ENCODE measurements around the gene ZNF74.
A peak's percentile ranks its signal among the peaks of the same experiment; 100 is the strongest.
"Not testable (repeated sequence)": the region's sequence is repeated elsewhere in the genome, so short reads cannot be mapped to it uniquely, and the experiment has no call there.

Gene ZNF74

DNA sequence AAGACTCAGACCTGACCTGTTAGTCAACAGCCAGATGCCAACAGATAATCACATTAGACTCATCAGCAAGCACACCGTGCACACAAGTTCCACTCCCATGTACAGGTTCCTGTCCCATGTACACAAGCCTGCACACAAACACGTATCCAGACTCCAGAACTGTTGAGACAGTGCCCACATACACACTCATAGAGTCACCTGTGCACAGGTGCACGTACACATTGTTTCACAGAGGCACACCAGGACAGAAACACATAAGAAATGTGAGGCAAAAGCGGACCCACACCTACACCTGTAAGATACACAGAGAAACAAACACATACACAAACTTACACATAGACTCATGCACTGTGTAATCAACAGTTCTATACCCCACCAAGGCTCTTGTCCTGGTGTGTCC, 2.7 kb upstream of the ZNF74 start:
- Histone ChIP-seq H3K4ac (ENCODE audit: low read length) (no peak overlapping the region), H3K27me3 (ENCODE audit: control insufficient read depth in 3 of 3, insufficient read depth in 3 of 3, low read depth in 1 of 3, low read length in 3 of 3) (no peaks in the 10 kb centered on the region), H3K18ac (ENCODE audit: low read length) (no peak overlapping the region), H3K27ac (replicated peaks; ENCODE audit: low read length) (no peak overlapping the region), H3K79me1 (ENCODE audit: low read depth, low read length) (peaks cover 5% of the 10 kb centered on the region), H3K36me3 (replicated peaks in 1 of 2; ENCODE audit: control insufficient read depth in 2 of 2, insufficient read depth in 2 of 2, low read length in 2 of 2) (peaks cover 1 to 9% of the 10 kb centered on the region in 2 donors), H2AFZ (ENCODE audit: low read length) (peak overlapping the region; percentile 26), H3K9ac (ENCODE audit: low read depth, low read length, poor library complexity) (no peak overlapping the region), H2BK15ac (ENCODE audit: low read length) (no peak overlapping the region), H3K4me2 (ENCODE audit: insufficient read depth, low read length, poor library complexity, severe bottlenecking) (no peak overlapping the region), H2BK120ac (ENCODE audit: low read depth, low read length) (no peak overlapping the region), H3K4me1 (ENCODE audit: control insufficient read depth in 2 of 2, insufficient read depth in 1 of 2, low read depth in 1 of 2, low read length in 2 of 2) (peaks cover 9 to 10% of the 10 kb centered on the region in 2 donors), H3K14ac (ENCODE audit: low read length) (no peak overlapping the region), H3K4me3 (ENCODE audit: low read length in 2 of 2) (no peak overlapping the region), H2BK5ac (ENCODE audit: low read length) (no peak overlapping the region), H2AK5ac (ENCODE audit: low read depth, low read length) (no peak overlapping the region), H4K91ac (ENCODE audit: low read depth, low read length, poor library complexity) (no peak overlapping the region), H4K8ac (ENCODE audit: low read depth, low read length) (no peak overlapping the region), H3K9me3 (replicated peaks in 1 of 2; ENCODE audit: control insufficient read depth in 2 of 2, insufficient read depth in 1 of 2, low read depth in 1 of 2, low read length in 2 of 2) (peaks cover 2 to 3% of the 10 kb centered on the region in 2 donors), H3K23ac (ENCODE audit: low read depth, low read length, poor library complexity) (no peak overlapping the region), H2BK12ac (ENCODE audit: low read length) (no peak overlapping the region)
- no CpG with 5 or more reads among the region's 4 CpGs for WGBS, 2 donors (ENCODE audit: extremely low coverage in 2 of 2, insufficient read length in 2 of 2, insufficient replicate concordance in 1 of 2)
- DNase-seq (ENCODE audit: low spot score), result no peak

DNA sequence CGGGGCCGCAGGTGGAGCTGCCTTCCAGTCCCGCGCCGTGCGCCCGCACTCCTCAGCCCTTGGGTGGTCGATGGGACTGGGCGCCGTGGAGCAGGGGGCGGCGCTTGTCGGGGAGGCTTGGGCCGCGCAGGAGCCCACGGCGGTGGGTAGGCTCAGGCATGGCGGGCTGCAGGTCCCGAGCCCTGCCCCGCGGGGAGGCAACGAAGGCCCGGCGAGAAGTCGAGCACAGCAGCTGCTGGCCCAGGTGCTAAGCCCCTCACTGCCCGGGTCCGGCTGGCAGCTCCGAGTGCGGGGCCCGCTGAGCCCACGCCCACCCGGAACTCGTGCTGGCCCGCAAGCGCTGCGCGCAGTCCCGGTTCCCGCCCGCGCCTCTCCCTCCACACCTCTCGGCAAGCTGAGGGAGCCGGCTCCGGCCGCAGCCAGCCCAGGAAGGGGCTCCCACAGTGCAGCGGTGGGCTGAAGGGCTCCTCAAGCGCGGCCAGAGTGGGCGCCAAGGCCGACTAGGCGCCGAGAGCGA, 1.5 kb upstream of the ZNF74 start:
- no CpG with 5 or more reads among the region's 53 CpGs for WGBS, 2 donors (ENCODE audit: extremely low coverage in 2 of 2, insufficient read length in 2 of 2, insufficient replicate concordance in 1 of 2)

DNA sequence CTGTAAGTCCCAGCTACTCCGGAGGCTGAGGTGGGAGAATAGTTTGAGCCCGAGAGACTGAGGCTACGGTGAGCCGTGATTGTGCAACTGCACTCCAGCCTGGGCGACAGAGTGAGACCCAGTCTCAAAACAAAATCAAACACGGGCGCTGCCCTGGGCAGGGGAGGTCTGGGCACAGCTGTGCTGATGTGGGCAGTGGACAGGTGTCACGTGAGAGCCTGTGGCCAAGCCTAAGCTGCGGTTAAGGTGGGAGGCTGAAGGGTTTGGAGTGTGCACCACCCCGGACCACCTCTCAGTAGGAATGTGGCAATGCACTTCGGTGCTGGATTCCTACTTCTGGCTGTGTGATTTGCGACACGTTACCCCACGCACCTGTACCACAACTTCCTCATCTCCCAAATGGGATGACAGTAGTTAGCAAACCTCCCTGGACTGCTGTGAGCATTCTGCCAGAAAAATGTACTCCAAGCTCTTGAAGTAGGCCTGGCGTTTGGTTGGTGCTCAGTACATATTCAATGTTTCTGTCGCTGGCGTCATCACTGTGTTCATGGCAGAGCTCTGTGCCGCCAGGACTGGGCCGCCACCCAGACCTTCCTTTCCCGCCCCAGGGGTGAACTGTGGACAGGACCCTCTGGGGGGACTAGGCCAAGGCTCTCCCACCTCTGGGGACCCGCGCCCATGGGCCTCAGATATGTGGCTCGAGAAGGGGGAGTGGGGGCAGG, 807 bp upstream of the ZNF74 start:
- H3K4me3 ChIP-seq (ENCODE audit: low read length in 2 of 2), result peak overlapping the region; percentile 20 to 74

More for the DNA sequence above, 1.5 kb upstream of the ZNF74 start:
- H2BK15ac ChIP-seq (ENCODE audit: low read length); H4K8ac ChIP-seq (ENCODE audit: low read depth, low read length); H2AK5ac ChIP-seq (ENCODE audit: low read depth, low read length); H3K4me2 ChIP-seq (ENCODE audit: insufficient read depth, low read length, poor library complexity, severe bottlenecking); H3K14ac ChIP-seq (ENCODE audit: low read length); H2BK12ac ChIP-seq (ENCODE audit: low read length); H2BK120ac ChIP-seq (ENCODE audit: low read depth, low read length); H3K4me3 ChIP-seq (ENCODE audit: low read length in 2 of 2); H3K9ac ChIP-seq (ENCODE audit: low read depth, low read length, poor library complexity); H3K18ac ChIP-seq (ENCODE audit: low read length); H3K9me3 ChIP-seq (replicated peaks in 1 of 2; ENCODE audit: control insufficient read depth in 2 of 2, insufficient read depth in 1 of 2, low read depth in 1 of 2, low read length in 2 of 2); H2AFZ ChIP-seq (ENCODE audit: low read length); H3K27me3 ChIP-seq (ENCODE audit: control insufficient read depth in 3 of 3, insufficient read depth in 3 of 3, low read depth in 1 of 3, low read length in 3 of 3); H3K79me1 ChIP-seq (ENCODE audit: low read depth, low read length); DNase-seq (ENCODE audit: low spot score); H2BK5ac ChIP-seq (ENCODE audit: low read length); H3K4ac ChIP-seq (ENCODE audit: low read length); H3K27ac ChIP-seq (replicated peaks; ENCODE audit: low read length); H4K91ac ChIP-seq (ENCODE audit: low read depth, low read length, poor library complexity): not testable (repeated sequence)
- Histone ChIP-seq H3K4me1 (ENCODE audit: control insufficient read depth in 2 of 2, insufficient read depth in 1 of 2, low read depth in 1 of 2, low read length in 2 of 2) (peaks cover 9 to 10% of the 10 kb centered on the region in 2 donors), H3K23ac (ENCODE audit: low read depth, low read length, poor library complexity) (peak overlapping the region; percentile 56), H3K36me3 (replicated peaks in 1 of 2; ENCODE audit: control insufficient read depth in 2 of 2, insufficient read depth in 2 of 2, low read length in 2 of 2) (peaks cover 1 to 20% of the 10 kb centered on the region in 2 donors)

DNA sequence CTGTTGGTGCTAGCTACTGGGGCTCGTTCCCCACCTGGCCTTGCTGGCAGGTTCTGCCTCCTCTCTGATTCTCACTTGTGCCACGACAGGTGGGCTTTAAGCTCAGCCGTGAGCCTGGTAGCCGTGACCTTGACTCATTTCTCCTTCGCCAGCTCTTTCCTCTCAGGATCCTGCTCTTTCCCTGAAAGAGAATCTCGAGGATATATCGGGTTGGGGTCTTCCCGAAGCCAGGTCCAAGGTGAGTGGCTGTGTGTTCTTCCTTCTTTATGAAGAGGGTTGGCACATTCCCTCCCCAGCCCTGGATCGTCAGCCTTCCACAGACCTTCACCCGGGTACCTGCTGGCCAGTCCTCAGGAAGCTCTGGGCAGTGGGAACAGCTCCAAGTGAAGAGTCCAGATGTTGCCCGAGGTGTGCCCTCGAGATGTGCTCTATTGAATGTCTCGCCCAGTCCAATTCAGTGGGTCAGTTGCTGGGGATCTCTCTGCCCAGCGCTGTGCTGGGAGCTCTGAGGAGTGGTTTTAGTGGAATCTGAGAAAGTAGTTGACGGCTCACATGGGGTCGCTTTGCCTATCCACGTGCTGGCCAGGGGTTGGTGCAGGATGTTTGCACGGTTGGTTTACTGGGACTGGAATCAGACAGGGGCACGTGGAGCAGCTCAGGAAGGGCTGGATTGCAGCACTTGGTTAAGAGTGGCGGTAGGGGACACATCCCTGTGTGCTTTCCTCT, 1.4 kb downstream of the ZNF74 start:
- H2BK5ac ChIP-seq (ENCODE audit: low read length), result no peak overlapping the region
- H3K23ac ChIP-seq (ENCODE audit: low read depth, low read length, poor library complexity), result peak overlapping the region; percentile 21
- H3K4ac ChIP-seq (ENCODE audit: low read length), result no peak overlapping the region
- peaks cover 0 to 7% of the 10 kb centered on the region in 2 donors for H3K9me3 ChIP-seq (replicated peaks in 1 of 2; ENCODE audit: control insufficient read depth in 2 of 2, insufficient read depth in 1 of 2, low read depth in 1 of 2, low read length in 2 of 2)
- no peak overlapping the region for H2AFZ ChIP-seq (ENCODE audit: low read length)
- no peak overlapping the region for H3K27ac ChIP-seq (replicated peaks; ENCODE audit: low read length)
- H3K4me1 ChIP-seq (ENCODE audit: control insufficient read depth in 2 of 2, insufficient read depth in 1 of 2, low read depth in 1 of 2, low read length in 2 of 2), result peaks cover 9 to 10% of the 10 kb centered on the region in 2 donors
- H3K14ac ChIP-seq (ENCODE audit: low read length), result no peak overlapping the region
- no peak overlapping the region for H2BK12ac ChIP-seq (ENCODE audit: low read length)
- no peak overlapping the region for H2BK15ac ChIP-seq (ENCODE audit: low read length)
- H3K4me2 ChIP-seq (ENCODE audit: insufficient read depth, low read length, poor library complexity, severe bottlenecking), result peak overlapping the region; percentile 63
- H2AK5ac ChIP-seq (ENCODE audit: low read depth, low read length), result peak overlapping the region; percentile 21
- WGBS, 2 donors (ENCODE audit: extremely low coverage in 2 of 2, insufficient read length in 2 of 2, insufficient replicate concordance in 1 of 2), result no CpG with 5 or more reads among the region's 20 CpGs
- H2BK120ac ChIP-seq (ENCODE audit: low read depth, low read length), result no peak overlapping the region
- peak overlapping the region; percentile 19 to 74 for H3K4me3 ChIP-seq (ENCODE audit: low read length in 2 of 2)
- H3K79me1 ChIP-seq (ENCODE audit: low read depth, low read length), result peaks cover 8% of the 10 kb centered on the region
- H3K27me3 ChIP-seq (ENCODE audit: control insufficient read depth in 3 of 3, insufficient read depth in 3 of 3, low read depth in 1 of 3, low read length in 3 of 3), result no peaks in the 10 kb centered on the region
- peaks cover 2 to 41% of the 10 kb centered on the region in 2 donors for H3K36me3 ChIP-seq (replicated peaks in 1 of 2; ENCODE audit: control insufficient read depth in 2 of 2, insufficient read depth in 2 of 2, low read length in 2 of 2)
- H4K8ac ChIP-seq (ENCODE audit: low read depth, low read length), result no peak overlapping the region
- no peak overlapping the region for H4K91ac ChIP-seq (ENCODE audit: low read depth, low read length, poor library complexity)
- H3K9ac ChIP-seq (ENCODE audit: low read depth, low read length, poor library complexity), result peak overlapping the region; percentile 78
- H3K18ac ChIP-seq (ENCODE audit: low read length), result no peak overlapping the region
- no peak for DNase-seq (ENCODE audit: low spot score)

More for the DNA sequence above, 807 bp upstream of the ZNF74 start:
- Histone ChIP-seq H3K27ac (replicated peaks; ENCODE audit: low read length) (peak overlapping the region; percentile 65), H3K9ac (ENCODE audit: low read depth, low read length, poor library complexity) (no peak overlapping the region), H3K23ac (ENCODE audit: low read depth, low read length, poor library complexity) (peak overlapping the region; percentile 100), H3K27me3 (ENCODE audit: control insufficient read depth in 3 of 3, insufficient read depth in 3 of 3, low read depth in 1 of 3, low read length in 3 of 3) (no peaks in the 10 kb centered on the region), H3K79me1 (ENCODE audit: low read depth, low read length) (peaks cover 8% of the 10 kb centered on the region), H2AK5ac (ENCODE audit: low read depth, low read length) (peak overlapping the region; percentile 80), H2BK12ac (ENCODE audit: low read length) (no peak overlapping the region), H3K4me2 (ENCODE audit: insufficient read depth, low read length, poor library complexity, severe bottlenecking) (peak overlapping the region; percentile 63), H2AFZ (ENCODE audit: low read length) (peak overlapping the region; percentile 93), H3K9me3 (replicated peaks in 1 of 2; ENCODE audit: control insufficient read depth in 2 of 2, insufficient read depth in 1 of 2, low read depth in 1 of 2, low read length in 2 of 2) (peaks cover 2 to 7% of the 10 kb centered on the region in 2 donors), H2BK15ac (ENCODE audit: low read length) (peak overlapping the region; percentile 62), H3K4me1 (ENCODE audit: control insufficient read depth in 2 of 2, insufficient read depth in 1 of 2, low read depth in 1 of 2, low read length in 2 of 2) (peaks cover 9 to 10% of the 10 kb centered on the region in 2 donors), H4K8ac (ENCODE audit: low read depth, low read length) (peak overlapping the region; percentile 92), H3K14ac (ENCODE audit: low read length) (peak overlapping the region; percentile 59), H3K18ac (ENCODE audit: low read length) (peak overlapping the region; percentile 89), H2BK5ac (ENCODE audit: low read length) (no peak overlapping the region), H3K36me3 (replicated peaks in 1 of 2; ENCODE audit: control insufficient read depth in 2 of 2, insufficient read depth in 2 of 2, low read length in 2 of 2) (peaks cover 1 to 24% of the 10 kb centered on the region in 2 donors), H4K91ac (ENCODE audit: low read depth, low read length, poor library complexity) (peak overlapping the region; percentile 3), H3K4ac (ENCODE audit: low read length) (peak overlapping the region; percentile 60), H2BK120ac (ENCODE audit: low read depth, low read length) (no peak overlapping the region)
- no CpG with 5 or more reads among the region's 23 CpGs for WGBS, 2 donors (ENCODE audit: extremely low coverage in 2 of 2, insufficient read length in 2 of 2, insufficient replicate concordance in 1 of 2)
- DNase-seq (ENCODE audit: low spot score), result no peak
